Measurements from ENCODE around the gene GZMH. TPM values are rescaled to one million over a fixed set of nuclear protein-coding genes. Genes with fewer than 3 reads are reported as not detected.
"Not testable (repeated sequence)": the region's sequence is repeated elsewhere in the genome, so short reads cannot be mapped to it uniquely, and the experiment has no call there.

Gene GZMH, protein sequence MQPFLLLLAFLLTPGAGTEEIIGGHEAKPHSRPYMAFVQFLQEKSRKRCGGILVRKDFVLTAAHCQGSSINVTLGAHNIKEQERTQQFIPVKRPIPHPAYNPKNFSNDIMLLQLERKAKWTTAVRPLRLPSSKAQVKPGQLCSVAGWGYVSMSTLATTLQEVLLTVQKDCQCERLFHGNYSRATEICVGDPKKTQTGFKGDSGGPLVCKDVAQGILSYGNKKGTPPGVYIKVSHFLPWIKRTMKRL
- total RNA-seq: 0.80 TPM in 1 of 2 replicates, not detected in the other
- total RNA-seq (2013): 1.2 TPM
- polyA plus RNA-seq: 0.75 and 2.0 TPM in 2 replicates
- 1.6 TPM in 1 of 2 replicates, not detected in the other for polyA minus RNA-seq

DNA sequence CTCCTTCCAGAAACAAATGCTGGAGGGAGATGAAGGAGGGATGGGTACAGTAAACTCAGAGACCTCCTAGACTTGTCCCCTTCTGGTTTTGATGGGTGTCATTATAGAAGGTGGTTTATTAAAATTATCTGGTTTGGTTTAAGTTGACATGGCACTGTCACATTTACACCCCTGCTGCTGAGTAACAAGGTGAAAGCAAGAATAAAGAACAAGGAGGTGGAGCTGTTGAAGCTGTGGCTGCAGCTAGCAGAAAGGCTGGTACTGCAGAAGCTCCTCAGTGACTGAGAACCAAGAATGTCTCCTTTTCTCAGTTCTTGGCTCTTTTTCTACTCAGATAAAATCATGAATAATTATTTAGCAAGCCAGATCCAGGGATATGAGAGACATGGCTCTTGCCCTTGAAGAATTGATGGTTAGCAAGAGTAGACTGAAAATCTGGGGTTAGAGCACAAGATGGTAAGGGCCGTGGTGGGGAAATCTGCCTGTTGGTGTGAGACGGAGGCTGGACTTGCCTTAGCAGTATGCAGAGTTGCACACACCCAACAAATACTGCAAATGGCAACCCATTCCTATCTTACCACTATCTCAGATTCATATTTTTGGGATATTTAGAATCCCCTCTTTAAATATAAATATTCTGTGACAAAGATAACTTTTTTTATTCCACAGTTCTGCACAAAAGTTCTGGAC lies at the start of gene GZMH:
Gene GZMH, minus strand, starts transcription at position 31 of the 690 bp plus-strand sequence. CDS start 72 bp downstream, outside the sequence.
- Histone ChIP-seq H3K27ac (ENCODE audit: low read length in 2 of 2) (no peak within 1 kb of the TSS), H3K9me3 (ENCODE audit: control extremely low read depth in 1 of 3, control insufficient read depth in 2 of 3, insufficient read depth in 1 of 3, low read length in 2 of 3) (no peaks in the 10 kb centered on the region), H3K27me3 (replicated peaks in 1 of 4; ENCODE audit: control extremely low read depth in 1 of 4, control insufficient read depth in 3 of 4, insufficient read depth in 4 of 4, low read length in 3 of 4) (no peaks in the 10 kb centered on the region), H3K79me2 (ENCODE audit: control insufficient read depth, insufficient read depth, low read length) (no peaks in the 10 kb centered on the region), H3K9ac (ENCODE audit: low read length) (no peak within 1 kb of the TSS), H3K4me2 (replicated peaks; ENCODE audit: low read depth, low read length, poor library complexity, severe bottlenecking) (no peak within 1 kb of the TSS), H2AFZ (ENCODE audit: insufficient read depth, low read depth, low read length, poor library complexity, severe bottlenecking) (peak within 1 kb of the TSS; percentile 21), H3K4me1 (ENCODE audit: control insufficient read depth in 2 of 2, insufficient read depth in 2 of 2, low read length in 2 of 2) (peaks cover 25 to 27% of the 10 kb centered on the region in 2 donors), H3K4me3 (ENCODE audit: control extremely low read depth in 1 of 5, extremely low read depth in 1 of 5, insufficient read depth in 1 of 5, low read depth in 2 of 5, low read length in 4 of 5) (no peak within 1 kb of the TSS), H3K36me3 (replicated peaks in 1 of 2; ENCODE audit: control extremely low read depth in 1 of 2, control insufficient read depth in 1 of 2, extremely low read depth in 1 of 2, insufficient read depth in 2 of 2, low read length in 1 of 2) (no peaks in the 10 kb centered on the region), H4K20me1 (ENCODE audit: control insufficient read depth, insufficient read depth, low read length, poor library complexity, severe bottlenecking) (no peaks in the 10 kb centered on the region)
- ChIA-PET CTCF (interaction anchor here (7.6 kb wide), 1 partner anchor 70 kb away, joined by 74 read pairs; no protein-coding TSS in a partner anchor), POLR2A (no interaction called here)
- ATAC-seq (ENCODE audit: low read depth): no peak
- peaks cover 42% of the 10 kb centered on the region for H3K4me1 Mint-ChIP-seq
- intact Hi-C loops (cut with micrococcal nuclease): no loop called here
- H3K9me3 Mint-ChIP-seq (ENCODE audit: insufficient read depth): no peaks in the 10 kb centered on the region
- H3K27me3 Mint-ChIP-seq: peaks cover 4% of the 10 kb centered on the region
- TF ChIP-seq, protein P1, sequence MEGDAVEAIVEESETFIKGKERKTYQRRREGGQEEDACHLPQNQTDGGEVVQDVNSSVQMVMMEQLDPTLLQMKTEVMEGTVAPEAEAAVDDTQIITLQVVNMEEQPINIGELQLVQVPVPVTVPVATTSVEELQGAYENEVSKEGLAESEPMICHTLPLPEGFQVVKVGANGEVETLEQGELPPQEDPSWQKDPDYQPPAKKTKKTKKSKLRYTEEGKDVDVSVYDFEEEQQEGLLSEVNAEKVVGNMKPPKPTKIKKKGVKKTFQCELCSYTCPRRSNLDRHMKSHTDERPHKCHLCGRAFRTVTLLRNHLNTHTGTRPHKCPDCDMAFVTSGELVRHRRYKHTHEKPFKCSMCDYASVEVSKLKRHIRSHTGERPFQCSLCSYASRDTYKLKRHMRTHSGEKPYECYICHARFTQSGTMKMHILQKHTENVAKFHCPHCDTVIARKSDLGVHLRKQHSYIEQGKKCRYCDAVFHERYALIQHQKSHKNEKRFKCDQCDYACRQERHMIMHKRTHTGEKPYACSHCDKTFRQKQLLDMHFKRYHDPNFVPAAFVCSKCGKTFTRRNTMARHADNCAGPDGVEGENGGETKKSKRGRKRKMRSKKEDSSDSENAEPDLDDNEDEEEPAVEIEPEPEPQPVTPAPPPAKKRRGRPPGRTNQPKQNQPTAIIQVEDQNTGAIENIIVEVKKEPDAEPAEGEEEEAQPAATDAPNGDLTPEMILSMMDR (IDR thresholded peaks at IDR 0.05): no peak
- WGBS (ENCODE audit: insufficient coverage): no CpG with 5 or more reads among the region's 2 CpGs
- no peak for DNase-seq
- H3K4me3 Mint-ChIP-seq: no peak within 1 kb of the TSS
- peak within 1 kb of the TSS; percentile 52 for H3K27ac Mint-ChIP-seq

DNA sequence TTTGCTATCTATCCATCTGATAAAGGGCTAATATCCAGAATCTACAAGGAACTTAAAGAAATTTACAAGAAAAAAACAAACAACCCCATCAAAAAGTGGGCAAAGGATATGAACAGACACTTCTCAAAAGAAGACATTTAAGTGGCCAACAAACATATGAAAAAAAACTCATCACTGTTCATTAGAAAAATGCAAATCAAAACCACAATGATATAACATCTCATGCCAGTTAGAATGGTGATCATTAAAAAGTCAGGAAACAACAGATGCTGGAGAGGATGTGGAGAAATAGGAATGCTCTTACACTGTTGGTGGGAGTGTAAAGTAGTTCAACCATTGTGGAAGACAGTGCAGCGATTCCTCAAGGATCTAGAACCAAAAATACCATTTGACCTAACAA lies 38.9 kb upstream of the GZMH start:
- H3K4me3 ChIP-seq (ENCODE audit: control extremely low read depth in 1 of 5, extremely low read depth in 1 of 5, insufficient read depth in 1 of 5, low read depth in 2 of 5, low read length in 4 of 5); CTCF ChIA-PET: not testable (repeated sequence)

More for the DNA sequence above, 38.9 kb upstream of the GZMH start:
- ATAC-seq (ENCODE audit: low read depth); intact Hi-C loops (cut with micrococcal nuclease); H3K79me2 ChIP-seq (ENCODE audit: control insufficient read depth, insufficient read depth, low read length); H4K20me1 ChIP-seq (ENCODE audit: control insufficient read depth, insufficient read depth, low read length, poor library complexity, severe bottlenecking); H3K4me3 Mint-ChIP-seq; POLR2A ChIA-PET; H3K9ac ChIP-seq (ENCODE audit: low read length); H2AFZ ChIP-seq (ENCODE audit: insufficient read depth, low read depth, low read length, poor library complexity, severe bottlenecking); H3K9me3 Mint-ChIP-seq (ENCODE audit: insufficient read depth); H3K27me3 ChIP-seq (replicated peaks in 1 of 4; ENCODE audit: control extremely low read depth in 1 of 4, control insufficient read depth in 3 of 4, insufficient read depth in 4 of 4, low read length in 3 of 4); H3K27ac Mint-ChIP-seq; H3K36me3 ChIP-seq (replicated peaks in 1 of 2; ENCODE audit: control extremely low read depth in 1 of 2, control insufficient read depth in 1 of 2, extremely low read depth in 1 of 2, insufficient read depth in 2 of 2, low read length in 1 of 2); H3K9me3 ChIP-seq (ENCODE audit: control extremely low read depth in 1 of 3, control insufficient read depth in 2 of 3, insufficient read depth in 1 of 3, low read length in 2 of 3); H3K27me3 Mint-ChIP-seq; H3K27ac ChIP-seq (ENCODE audit: low read length in 2 of 2); H3K4me2 ChIP-seq (replicated peaks; ENCODE audit: low read depth, low read length, poor library complexity, severe bottlenecking); DNase-seq: not testable (repeated sequence)
- H3K4me1 Mint-ChIP-seq: peaks cover 33% of the 10 kb centered on the region
- peaks cover 0 to 16% of the 10 kb centered on the region in 2 donors for H3K4me1 ChIP-seq (ENCODE audit: control insufficient read depth in 2 of 2, insufficient read depth in 2 of 2, low read length in 2 of 2)
- no CpG with 5 or more reads among the region's 1 CpG for WGBS (ENCODE audit: insufficient coverage)
